KBM-7 (cell line): ENCODE data around the gene HOXC13.

Experiments
- DNase-seq: peaks from one replicate; pipeline ENCODE4 v3.0.0-alpha.2; 2015
- in situ Hi-C: fragments of 300-500 bp; cut with MboI; formaldehyde crosslinking; loops from 2 replicates; pipeline ENCODE4 v1.14.3; 2020; ENCODE audit warnings: low sequenced_read_pairs, low pct_unique_long_range_greater_than_20kb, mixed read lengths

Gene HOXC13

DNA sequence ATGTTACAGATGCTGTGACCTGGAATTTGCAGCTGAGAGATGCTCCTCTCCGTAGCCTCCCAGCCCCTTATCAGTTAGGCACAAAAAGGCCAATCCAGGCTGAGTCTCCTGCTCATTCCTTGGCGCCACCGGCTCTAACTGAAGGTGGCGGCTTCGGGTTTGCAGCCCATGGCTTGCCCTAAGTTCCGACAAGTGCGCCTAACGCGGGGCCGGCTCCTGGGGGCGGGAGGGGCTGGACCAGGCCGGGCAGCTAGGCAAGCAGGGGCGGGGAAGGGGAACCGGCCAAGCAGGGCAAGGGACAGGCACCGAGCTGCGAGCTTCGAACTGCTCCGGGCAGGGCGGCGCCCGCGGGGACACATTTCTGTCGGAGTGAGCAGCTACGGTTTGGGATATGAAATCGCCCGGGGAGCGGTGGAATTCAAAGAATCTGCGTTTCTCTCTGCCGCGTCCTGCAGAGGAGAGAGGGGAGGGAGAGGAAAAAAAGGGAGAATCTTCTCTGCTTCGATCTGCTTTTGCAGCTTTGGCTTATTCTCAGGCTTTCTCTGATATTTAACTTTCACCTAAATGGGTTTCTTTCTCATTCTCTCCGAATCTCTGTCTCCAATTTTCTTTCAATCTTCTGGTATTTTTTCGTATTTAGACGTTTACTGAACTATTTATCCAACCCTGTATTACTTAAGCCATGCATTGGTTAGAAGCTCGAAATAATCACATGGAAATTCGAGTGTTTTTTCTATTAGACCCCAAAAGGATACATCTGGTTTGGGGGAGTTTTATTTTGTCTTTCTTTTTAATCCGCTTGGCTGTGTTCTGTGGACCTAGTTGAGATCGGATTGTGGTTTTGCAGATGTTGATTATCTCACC, 14.5 kb downstream of the HOXC13 start:
- in situ Hi-C loops: no loop called here
- no peak for DNase-seq

DNA sequence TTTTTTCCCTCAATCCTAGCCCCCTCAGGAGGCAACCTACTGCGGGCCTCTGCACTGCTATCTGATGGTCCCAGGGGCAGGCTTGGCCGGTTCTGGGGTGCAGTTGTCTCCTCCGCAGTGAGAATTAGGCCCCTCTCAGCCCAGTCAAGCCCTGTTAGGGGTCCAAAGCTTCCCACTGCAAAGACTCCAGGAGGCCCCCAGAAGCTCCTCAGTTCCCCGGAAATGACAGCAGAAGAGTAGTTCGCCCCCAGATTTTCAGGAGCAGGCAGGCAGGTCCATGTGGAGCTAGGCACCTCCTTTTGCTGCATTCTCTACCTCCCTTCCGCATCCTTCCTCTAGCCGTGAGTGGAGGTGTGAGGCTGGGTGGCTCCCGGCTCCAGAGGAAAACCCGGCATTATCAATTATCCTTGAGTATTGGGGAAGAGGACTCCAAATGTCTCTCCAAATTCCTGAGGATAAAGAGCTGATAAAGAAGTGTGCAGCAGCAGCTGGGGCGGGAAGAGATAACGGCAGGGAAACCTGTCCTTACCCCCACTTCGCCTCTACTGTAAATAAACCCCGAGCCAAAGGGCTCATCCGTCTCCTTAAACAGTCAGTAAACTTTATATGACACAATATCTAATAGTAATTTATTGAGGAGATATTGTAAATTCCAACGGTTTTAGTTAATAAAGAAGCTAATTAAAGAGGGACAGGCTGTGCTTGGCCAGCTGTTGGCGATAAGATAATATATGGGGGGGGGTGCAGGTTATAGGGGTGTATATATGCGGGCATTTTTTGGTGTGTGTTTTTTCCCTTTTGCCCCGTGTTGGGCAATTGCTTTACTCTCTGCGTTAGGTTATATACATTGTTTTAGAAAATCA, 15.4 kb downstream of the HOXC13 start:
- in situ Hi-C loops: no loop called here

DNA sequence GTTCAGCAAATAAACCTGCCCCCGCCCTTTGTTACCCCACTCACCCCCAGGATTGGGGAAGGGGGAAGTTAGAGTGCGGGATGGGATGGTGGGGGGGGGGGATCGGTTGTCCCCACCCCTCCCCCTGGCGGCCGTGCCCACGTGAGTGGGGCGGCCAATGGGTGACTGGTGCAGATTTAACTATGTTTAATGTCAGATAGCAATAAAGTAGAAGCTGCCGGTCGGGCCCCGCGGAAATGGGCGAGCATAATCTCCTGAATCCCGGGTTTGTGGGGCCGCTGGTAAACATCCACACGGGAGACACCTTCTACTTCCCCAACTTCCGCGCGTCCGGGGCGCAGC, 16.0 kb downstream of the HOXC13 start, which contains the start of gene HOXC12:
Gene HOXC12, plus strand, starts transcription at position 210 of the 342 bp plus-strand sequence. Its CDS starts 27 bp downstream, at position 237.
- in situ Hi-C loops: no loop called here
- DNase-seq: no peak

More for the DNA sequence above, 15.4 kb downstream of the HOXC13 start:
- DNase-seq: no peak

DNA sequence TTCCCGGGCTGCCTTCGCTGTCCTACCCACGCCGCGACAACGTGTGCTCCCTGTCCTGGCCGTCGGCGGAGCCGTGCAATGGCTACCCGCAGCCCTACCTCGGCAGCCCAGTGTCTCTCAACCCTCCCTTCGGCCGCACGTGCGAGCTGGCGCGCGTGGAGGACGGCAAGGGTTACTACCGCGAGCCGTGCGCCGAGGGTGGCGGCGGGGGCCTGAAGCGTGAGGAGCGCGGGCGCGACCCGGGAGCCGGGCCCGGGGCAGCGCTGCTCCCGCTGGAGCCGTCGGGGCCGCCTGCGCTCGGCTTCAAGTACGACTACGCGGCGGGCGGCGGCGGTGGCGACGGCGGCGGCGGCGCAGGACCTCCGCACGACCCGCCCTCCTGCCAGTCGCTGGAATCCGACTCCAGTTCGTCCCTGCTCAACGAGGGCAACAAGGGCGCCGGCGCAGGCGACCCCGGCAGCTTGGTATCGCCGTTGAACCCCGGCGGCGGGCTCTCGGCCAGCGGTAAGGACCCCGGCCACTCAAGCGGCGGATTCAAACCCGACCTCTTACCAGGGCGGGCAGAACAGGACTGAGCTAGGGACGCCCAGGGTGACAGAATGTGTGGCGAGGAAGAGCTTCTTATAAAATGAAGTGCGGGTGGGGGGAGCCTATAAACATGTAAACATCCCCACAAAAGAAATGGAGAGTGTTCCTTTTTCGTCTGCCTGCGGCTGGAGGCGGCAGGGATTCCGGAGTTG, 16.6 kb downstream of the HOXC13 start:
- no peak for DNase-seq
- in situ Hi-C loops: no loop called here

DNA sequence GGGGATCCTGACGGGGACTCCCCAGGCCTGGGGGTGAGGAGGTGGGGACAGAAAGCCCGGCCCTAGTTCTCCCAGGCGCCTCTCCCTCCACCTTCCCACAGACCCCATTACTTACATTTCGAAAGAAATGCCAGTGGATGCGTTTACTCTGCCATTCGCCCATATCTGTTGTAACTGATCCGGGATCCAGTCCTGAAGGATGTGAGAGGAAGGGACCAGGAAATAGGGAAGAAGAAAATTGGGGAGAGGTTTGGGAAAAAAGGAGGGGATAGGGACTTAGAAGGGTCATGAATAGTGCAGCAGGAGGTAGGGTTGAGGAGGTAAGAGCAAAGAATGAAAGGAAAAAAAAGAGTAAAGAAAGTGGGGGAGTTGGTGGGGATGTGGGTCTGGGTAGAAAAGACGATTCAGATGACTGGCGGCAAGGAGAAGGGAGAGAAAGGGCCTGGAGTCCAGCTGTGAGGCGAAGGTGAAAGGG, 17.2 kb downstream of the HOXC13 start:
- in situ Hi-C loops: no loop called here

DNA sequence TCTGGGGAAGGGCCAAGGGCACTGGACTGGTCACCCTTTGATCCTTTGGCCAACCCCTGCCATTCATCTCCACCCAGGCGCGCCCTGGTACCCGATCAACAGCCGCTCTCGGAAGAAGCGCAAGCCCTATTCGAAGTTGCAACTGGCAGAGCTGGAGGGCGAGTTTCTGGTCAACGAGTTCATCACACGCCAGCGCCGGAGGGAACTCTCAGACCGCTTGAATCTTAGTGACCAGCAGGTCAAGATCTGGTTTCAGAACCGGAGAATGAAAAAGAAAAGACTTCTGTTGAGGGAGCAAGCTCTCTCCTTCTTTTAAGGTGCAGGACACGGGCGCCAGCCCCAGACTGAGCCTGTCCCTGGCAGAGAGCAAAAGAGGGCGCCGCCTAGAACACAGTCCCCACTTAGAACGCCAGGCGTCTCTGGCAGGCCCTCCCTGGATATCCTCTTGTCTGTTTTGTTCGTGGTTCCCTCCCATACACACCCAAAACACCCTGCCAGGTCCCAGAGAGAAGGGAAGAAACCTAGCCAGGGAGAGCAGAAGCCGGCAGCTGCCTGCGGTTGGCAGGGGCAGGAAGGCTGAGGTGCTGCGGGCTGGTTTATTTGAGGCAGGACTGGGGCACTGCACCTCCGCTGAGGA, 17.7 kb downstream of the HOXC13 start:
- in situ Hi-C loops: no loop called here
- DNase-seq: peak; percentile 84

More for the DNA sequence above, 17.2 kb downstream of the HOXC13 start:
- no peak for DNase-seq

DNA sequence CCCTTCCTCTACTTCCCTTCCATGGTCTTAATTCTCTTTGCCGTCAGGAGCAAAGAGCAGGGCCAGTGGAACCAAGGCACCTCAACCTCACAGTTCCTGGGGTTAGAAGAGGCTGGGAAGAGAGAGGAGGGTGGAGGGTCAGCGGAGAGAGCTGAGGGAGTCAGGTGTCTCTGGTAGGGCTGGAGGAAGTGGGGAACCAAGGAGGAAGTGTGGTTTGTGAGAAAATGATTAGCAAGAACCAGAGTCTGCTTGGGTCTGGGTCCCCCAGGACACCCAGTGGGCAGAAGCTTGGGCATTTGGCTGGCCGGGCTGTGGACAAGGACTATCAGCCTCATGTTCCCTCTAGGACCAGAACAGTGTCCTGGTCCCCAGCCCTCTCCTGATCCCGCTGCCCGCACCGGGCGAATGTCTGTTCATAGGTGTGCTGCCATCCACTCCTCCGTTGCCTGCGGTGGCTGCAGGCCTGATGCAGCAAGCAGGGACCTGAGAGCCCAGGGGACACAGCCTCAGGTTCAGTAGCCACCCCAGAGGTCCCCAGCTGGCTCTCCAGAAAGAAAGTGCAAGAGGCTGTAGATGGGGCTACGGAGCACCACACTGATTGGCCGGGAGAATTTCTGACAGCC, 18.4 kb downstream of the HOXC13 start:
- in situ Hi-C loops: no loop called here
- no peak for DNase-seq

DNA sequence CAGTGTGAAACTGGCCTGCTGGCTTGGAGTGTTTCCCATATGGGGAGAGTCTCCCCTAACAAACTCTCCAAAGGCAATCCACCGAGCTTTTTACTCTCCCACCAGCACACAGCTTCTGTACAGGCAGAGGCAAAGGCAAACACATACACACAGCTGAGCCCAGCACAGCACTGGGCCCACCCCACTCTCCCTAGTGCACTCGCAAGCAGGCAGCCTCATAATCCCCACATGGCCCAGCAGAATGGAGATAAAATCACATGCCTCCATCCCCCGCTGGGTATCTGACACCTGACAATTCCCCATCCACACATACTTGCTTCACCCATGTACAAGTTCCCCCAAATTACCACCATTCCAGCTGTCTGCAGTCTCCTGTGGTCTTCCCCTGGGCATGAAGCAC, 19.5 kb downstream of the HOXC13 start:
- no peak for DNase-seq
- in situ Hi-C loops: no loop called here

DNA sequence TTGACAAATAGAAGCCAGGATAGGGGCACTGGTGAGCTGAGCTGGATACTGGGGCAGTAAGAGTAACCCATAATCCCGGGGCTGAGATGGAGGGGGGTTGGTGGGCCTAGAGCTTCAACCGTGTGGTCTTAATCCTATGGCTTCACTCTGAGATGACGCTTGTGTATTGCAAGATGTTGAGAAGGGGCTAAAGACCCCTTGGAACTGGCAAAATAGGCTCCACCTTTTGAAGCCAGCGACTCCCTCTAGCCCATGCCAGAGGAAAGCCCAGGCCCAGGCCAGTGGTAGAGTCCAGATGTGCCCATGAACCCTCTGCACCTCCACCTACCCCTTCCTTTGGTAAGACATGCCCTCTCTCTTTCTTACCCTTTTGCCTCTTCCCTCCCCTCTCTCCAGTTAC, 20.7 kb downstream of the HOXC13 start:
- in situ Hi-C loops: no loop called here
- no peak for DNase-seq

DNA sequence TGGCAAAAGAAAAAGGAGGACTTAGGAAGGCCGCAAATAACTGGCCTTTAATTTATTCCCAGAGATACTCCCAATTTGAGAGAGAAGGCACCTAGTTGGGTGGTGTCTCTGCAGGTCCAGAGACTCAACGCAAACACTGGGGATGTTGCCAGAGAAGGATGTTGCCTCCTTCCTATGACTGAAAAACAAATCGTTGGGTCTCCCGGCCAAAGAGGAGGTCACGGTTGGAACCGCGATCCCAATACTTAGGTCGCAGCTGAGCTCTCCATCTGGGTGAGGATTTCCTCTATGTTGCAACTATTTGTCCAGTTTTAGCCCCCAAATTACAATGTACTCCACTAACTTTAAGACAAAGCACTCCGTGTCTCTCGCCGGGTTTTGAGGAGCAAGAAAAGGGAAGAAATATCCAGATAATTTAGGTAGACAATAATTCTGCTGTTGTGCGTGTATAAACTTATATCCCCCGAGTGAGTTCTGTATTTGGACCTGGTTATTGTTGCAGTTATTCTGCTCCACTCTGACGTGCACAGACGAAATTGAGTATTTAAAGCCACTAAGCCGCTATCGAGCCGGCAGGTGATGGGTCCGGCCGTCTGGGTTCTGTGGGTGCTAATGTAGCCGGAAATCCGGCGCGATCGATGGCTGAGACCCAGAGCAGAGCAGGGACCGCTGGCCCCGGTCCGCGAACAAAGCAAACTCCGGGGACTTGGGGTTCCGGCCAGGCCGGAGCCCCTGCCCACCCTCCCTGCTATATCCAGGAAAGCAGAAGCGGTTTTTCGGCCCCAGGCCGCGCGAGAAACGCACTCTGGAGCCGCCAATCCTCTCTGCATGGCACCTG, 21.8 kb downstream of the HOXC13 start:
- no peak for DNase-seq
- in situ Hi-C loops: no loop called here

DNA sequence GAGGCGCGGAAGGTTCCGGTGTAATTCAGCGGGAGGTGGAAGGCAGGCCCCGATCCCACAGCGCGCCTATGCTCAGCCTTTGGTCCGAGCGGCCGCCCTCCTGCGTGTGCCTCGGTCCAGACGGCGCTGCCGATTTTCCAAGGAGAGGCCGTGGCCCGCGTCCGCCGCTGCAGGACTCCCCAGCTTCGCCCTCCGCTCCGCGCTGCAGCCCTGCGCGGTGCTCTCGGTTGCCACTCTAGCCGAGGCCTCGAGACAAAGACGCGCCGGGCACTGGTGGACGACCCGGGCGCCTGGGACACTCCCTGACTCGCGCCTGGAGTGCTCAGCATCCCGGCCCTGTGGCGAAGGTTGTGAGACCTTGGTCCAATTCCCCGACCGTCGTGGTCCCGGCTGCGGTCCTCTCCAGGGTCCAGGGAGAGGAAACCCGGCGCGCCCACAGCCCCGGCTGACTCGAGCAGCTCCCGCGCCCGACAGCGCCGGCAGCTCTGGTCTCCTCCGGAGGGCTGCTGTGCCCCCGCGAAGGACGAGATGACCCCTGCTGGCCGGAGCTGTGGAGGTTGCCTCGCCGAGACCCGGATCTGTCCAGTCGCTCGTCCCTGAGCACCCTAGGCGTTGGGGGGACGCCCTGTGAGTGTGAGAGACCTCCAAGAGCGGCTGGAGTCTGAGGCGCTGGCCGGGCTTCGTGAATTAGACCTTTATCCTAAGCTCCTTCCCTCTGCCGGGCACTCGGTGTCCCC, 22.6 kb downstream of the HOXC13 start:
- in situ Hi-C loops: no loop called here
- no peak for DNase-seq

DNA sequence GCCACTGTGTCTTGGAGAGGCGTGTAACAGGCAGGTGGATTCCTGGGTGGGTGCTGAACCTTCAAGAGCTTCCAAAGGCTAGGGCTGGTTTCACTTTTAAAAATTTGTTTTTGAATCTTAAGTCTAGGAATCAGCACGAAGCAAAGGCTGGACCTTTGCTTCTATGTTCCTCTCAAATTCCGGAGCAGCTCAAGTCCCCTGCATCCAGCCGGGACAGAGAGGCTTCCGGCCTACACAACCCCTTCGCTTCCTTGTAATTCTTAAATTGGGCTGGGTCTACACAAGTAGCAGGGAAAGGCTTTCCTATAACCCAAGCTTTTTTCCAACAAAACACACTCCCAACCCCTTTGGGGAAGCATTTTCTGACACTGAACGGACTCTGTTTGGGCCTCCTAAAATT, 24.4 kb downstream of the HOXC13 start:
- DNase-seq: no peak
- in situ Hi-C loops: no loop called here

DNA sequence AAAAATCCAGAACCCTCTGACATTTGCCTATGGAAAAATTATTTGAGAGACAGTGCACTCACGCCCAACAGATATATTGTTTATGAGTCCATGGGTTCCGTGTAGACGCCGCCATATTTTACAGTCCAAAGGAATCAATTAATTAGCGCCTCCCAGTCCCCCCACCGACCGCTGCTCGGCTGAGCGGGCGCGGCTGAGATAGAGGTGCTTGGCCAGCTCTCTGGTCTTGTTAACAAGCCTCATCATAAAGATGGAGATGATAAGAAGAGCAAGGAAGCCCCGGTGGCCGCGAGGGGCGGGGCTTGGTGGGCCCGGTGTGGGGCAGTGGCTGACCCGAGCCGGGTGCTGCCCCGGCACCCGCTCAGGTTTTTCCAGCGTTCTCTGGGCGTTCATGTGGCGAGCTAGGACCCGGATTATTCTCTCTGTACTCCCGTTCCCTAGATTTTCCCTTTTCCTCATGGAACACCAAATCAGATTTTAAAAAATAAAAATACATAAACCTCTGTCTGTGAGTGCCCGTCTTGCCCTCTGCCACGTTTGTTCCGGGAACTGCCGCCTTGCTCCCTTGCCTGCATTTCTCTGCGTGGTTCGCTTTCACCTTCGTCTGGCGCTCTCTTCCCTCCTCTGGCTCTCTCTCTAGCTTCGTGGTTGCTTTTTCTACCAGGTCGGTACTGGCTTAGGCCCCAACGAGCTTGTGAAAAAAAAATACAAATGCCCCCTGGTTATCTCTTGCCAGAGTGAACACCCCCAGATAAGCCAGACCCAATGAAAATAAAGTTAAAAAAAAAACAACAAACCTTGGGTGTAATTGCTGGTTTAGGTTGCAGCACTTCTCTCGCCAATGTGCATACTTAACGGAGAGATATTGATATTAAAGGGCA, 25.0 kb downstream of the HOXC13 start:
- in situ Hi-C loops: no loop called here
- DNase-seq: no peak

DNA sequence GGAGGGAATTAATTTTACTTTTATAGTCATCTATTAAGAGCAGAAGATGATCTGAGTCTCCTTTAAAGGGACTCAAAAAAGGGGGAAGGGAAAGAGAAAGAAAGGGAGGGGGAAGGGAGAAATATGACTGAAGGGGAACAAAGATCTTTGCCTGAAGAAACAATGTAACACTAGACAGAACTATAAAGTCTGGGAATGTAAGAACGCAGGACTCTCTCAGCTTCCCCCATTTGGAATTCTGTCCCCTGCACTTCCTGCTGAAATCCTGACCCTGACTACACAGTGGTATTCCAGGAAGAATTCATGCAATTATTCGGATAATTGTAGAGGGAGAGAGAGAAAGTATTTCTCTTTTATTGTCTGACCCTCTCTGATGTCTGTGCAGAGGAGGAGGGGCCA, 25.7 kb downstream of the HOXC13 start:
- DNase-seq: no peak
- in situ Hi-C loops: no loop called here

DNA sequence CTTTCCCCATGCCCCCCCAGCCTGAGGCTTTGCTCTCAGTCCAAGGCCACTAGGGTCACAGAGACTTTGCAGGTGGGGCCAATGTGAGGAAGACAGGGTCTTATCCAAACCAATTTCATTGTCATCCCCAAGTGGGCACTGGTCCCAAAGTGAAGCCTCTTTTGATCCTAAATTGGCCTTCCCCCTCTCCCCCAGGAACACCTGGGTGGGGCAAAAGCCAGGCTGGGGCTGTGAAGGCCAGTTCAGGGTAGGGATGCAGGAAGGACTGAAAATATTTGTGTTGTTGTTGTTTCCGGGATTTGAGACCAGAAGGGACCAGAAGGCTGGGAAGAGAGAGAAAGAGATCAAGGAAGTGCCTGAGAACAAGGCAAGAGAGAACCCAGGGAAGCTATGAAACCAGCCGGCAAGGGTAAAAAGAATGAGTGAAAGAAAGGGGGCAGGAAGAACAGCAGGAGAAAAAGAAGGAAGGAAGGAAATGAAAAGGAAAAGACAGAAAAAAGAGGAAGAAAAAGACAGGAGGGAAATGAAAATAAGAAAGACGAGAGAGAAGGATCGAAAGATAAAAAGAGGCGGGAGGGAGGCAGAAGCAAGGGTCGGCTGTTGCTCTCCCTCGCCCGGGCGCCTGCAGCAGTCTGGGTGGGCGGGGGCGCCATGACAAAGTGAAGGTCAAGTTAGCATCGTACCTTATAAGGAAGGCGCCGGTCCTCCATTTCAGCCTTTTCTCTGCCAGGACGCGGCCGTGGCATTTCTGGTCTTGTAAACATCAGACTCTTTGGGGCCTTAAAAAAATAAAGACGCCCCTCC, 26.9 kb downstream of the HOXC13 start:
- no peak for DNase-seq
- in situ Hi-C loops: no loop called here

DNA sequence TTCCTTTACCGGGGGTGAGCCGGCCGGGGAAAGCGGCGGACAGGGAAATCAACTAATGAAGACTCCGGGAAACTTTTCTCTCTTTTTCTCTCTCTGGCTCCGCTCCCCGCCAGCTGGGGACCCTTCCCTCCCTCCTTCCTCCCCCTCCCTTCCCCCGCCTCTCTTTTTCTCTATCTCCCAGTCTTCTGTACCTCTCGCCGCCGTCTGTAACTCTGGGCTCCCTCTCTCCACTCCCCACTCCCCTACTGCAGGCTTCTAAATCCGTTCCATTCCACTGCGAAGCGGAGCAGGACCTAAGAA, 27.4 kb downstream of the HOXC13 start:
- no peak for DNase-seq
- in situ Hi-C loops: no loop called here
